Uterus (tissue), 2 donors: ENCODE measurements around the gene EMC1.

Source experiments
- CTCF ChIP-seq, 4 experiments: fragments of 200-600 bp in 2 of 4; fragments of 450-650 bp in 2 of 4; sonication (generic) in 2 of 4; IDR thresholded peaks; one replicate each; pipeline ENCODE4 v1.5.1; 2016 to 2019; ENCODE audit warnings: antibody characterized with exemption in 4 of 4, mild to moderate bottlenecking in 2 of 4, moderate library complexity in 1 of 4
- POLR2A ChIP-seq, 2 donors: fragments of 450-650 bp; IDR thresholded peaks; one replicate each; pipeline ENCODE4 v1.6.1; 2016; ENCODE audit warnings: antibody characterized with exemption in 2 of 2, mild to moderate bottlenecking in 1 of 2, moderate library complexity in 1 of 2

- no peak for TF ChIP-seq CTCF (IDR thresholded peaks at IDR 0.05)
- TF ChIP-seq POLR2A (IDR thresholded peaks at IDR 0.05) = no peak
These were observed 17.1 kb downstream of the EMC1 start for GRCh38 chr1:19234224-19234623.
